GM12878 (cell line): ENCODE measurements around the gene PDZRN4. TPM values are rescaled to one million over a fixed set of nuclear protein-coding genes. Genes with fewer than 3 reads are reported as not detected.

Source experiments
- ATAC-seq: fragments of 200-7000 bp; cut with Tn5 transposase; 3 replicates; pipeline ENCODE4 v1.9.1; 2020; ENCODE audit warnings: mild to moderate bottlenecking, moderate library complexity
- BruUV-seq: library from RNA; stranded (reverse); fragments of 400-500 nt; replicated peaks from 2 replicates; lab custom pipeline; 2021; lab: Mats Ljungman, UMichigan
- CTCF ChIA-PET: fragments of 300-600 bp; sonication (Branson Sonifier 250); formaldehyde crosslinking; extraction: SDS; loops from one replicate; lab custom pipeline; 2021; ENCODE audit warnings: inconsistent platforms; lab: Yijun Ruan, JAX
- POLR2A ChIA-PET: fragments of 350-600 bp; formaldehyde crosslinking; extraction: SDS; loops from one replicate; lab custom pipeline; 2021; ENCODE audit warnings: inconsistent platforms; lab: Charles Lee
- RAD21 ChIA-PET: fragments of 300-600 bp; sonication (Branson Sonifier 250); formaldehyde crosslinking; loops from one replicate; lab custom pipeline; 2023; ENCODE audit warnings: antibody characterized with exemption; ENCODE audit not compliant: unreplicated experiment; lab: Charles Lee
- SMC1A ChIA-PET: fragments of 300-600 bp; sonication (Branson Sonifier 250); formaldehyde crosslinking; loops from one replicate; lab custom pipeline; 2023; ENCODE audit not compliant: unreplicated experiment, uncharacterized antibody; lab: Charles Lee
- DNase-seq: peaks from one replicate; pipeline ENCODE4 v3.0.0-alpha.2; 2011; ENCODE audit warnings: low read depth, low spot score
- FAIRE-seq: peaks from 3 replicates; lab custom pipeline; 2011; peaks lifted over from hg19 to GRCh38; lab: Jason Lieb, UNC
- H2AFZ ChIP-seq: 2 replicates; pipeline ENCODE4 v1.6.0; 2011; ENCODE audit warnings: low read depth, low read length, control low read depth; ENCODE audit not compliant: control insufficient read depth
- H3K27ac ChIP-seq: 2 replicates; pipeline ENCODE4 v1.5.1; 2011; ENCODE audit warnings: control low read depth; ENCODE audit not compliant: control insufficient read depth, insufficient read depth
- H3K27me3 ChIP-seq, 2 experiments: replicated peaks in 1 of 2; 2 replicates each; pipeline versions ENCODE4 v1.6.0 to v1.6.1; 2011; ENCODE audit warnings: low read length in 1 of 2; ENCODE audit not compliant: control insufficient read depth in 2 of 2, insufficient read depth in 2 of 2
- H3K36me3 ChIP-seq, 2 experiments: 2 replicates each; pipeline ENCODE4 v1.5.1; 2011; ENCODE audit warnings: low read length in 1 of 2; ENCODE audit not compliant: control insufficient read depth in 2 of 2, insufficient read depth in 2 of 2
- H3K4me1 ChIP-seq: 2 replicates; pipeline ENCODE4 v1.6.1; 2011; ENCODE audit warnings: mild to moderate bottlenecking, low read length, moderate library complexity, mixed read lengths; ENCODE audit not compliant: control insufficient read depth, insufficient read depth
- H3K4me2 ChIP-seq: 2 replicates; pipeline ENCODE4 v1.6.0; 2011; ENCODE audit warnings: control low read depth; ENCODE audit not compliant: control insufficient read depth, insufficient read depth
- H3K4me3 ChIP-seq: fragments of 200-600 bp; sonication (generic); 2 replicates; pipeline ENCODE4 v1.5.1; 2016
- H3K79me2 ChIP-seq: 2 replicates; pipeline ENCODE4 v1.6.0; 2011; ENCODE audit warnings: low read length; ENCODE audit not compliant: control insufficient read depth, insufficient read depth
- H3K9ac ChIP-seq: 2 replicates; pipeline ENCODE4 v1.8.0; 2011; ENCODE audit warnings: low read length, control low read depth, mixed read lengths; ENCODE audit not compliant: control insufficient read depth, insufficient read depth
- H3K9me3 ChIP-seq: replicated peaks from 3 replicates; pipeline ENCODE4 v1.5.1; 2011; ENCODE audit warnings: mild to moderate bottlenecking, low read length; ENCODE audit not compliant: control insufficient read depth, insufficient read depth
- H4K20me1 ChIP-seq: 2 replicates; pipeline ENCODE4 v1.6.0; 2011; ENCODE audit not compliant: control insufficient read depth, insufficient read depth
- ASH2L ChIP-seq: fragments of 300-600, 200-600 bp; sonication (generic); IDR thresholded peaks from 2 replicates; pipeline ENCODE4 v1.6.1; 2017; ENCODE audit warnings: low read depth, mild to moderate bottlenecking, borderline replicate concordance
- CBFB ChIP-seq: IDR thresholded peaks from 2 replicates; pipeline ENCODE4 v1.6.1; 2016; ENCODE audit warnings: antibody characterized with exemption, low read depth
- CREB1 ChIP-seq: IDR thresholded peaks from 2 replicates; pipeline ENCODE4 v1.6.1; 2012; ENCODE audit warnings: low read depth, mild to moderate bottlenecking, inconsistent platforms
- ESRRA ChIP-seq: IDR thresholded peaks from 2 replicates; pipeline ENCODE4 v1.6.1; 2012; ENCODE audit warnings: mild to moderate bottlenecking, low read length, improper control_type of control experiment
- ETV6 ChIP-seq, 2 experiments: fragments of 450-650 bp in 1 of 2; IDR thresholded peaks in 1 of 2; conservative IDR thresholded peaks in 1 of 2; 2 replicates each; pipeline ENCODE4 v1.6.1; 2014; ENCODE audit warnings: antibody characterized with exemption in 1 of 2, borderline replicate concordance in 1 of 2, low read depth in 1 of 2, mild to moderate bottlenecking in 1 of 2, moderate library complexity in 1 of 2
- MEF2B ChIP-seq: fragments of 450-650 bp; IDR thresholded peaks from 2 replicates; pipeline ENCODE4 v1.6.1; 2018; ENCODE audit warnings: mild to moderate bottlenecking, moderate library complexity; ENCODE audit not compliant: partially characterized antibody, poor library complexity, severe bottlenecking
- RAD51 ChIP-seq: fragments of 450-650 bp; IDR thresholded peaks from 2 replicates; pipeline ENCODE4 v1.6.1; 2016; ENCODE audit warnings: moderate library complexity, mild to moderate bottlenecking, inconsistent platforms
- RB1 ChIP-seq: fragments of 450-650 bp; formaldehyde crosslinking; IDR thresholded peaks from 2 replicates; pipeline ENCODE4 v1.6.1; 2017; ENCODE audit warnings: mild to moderate bottlenecking, borderline replicate concordance
- SMAD5 ChIP-seq: IDR thresholded peaks from 2 replicates; pipeline ENCODE4 v1.6.1; 2016; ENCODE audit warnings: antibody characterized with exemption, low read depth
- TCF12 ChIP-seq: IDR thresholded peaks from 2 replicates; pipeline ENCODE4 v1.6.1; 2011; ENCODE audit warnings: low read depth, mild to moderate bottlenecking, low read length
- ZBED1 ChIP-seq: IDR thresholded peaks from 2 replicates; pipeline ENCODE4 v1.6.1; 2016; ENCODE audit warnings: borderline replicate concordance
- ZBTB11 ChIP-seq: fragments of 450-650 bp; formaldehyde crosslinking; IDR thresholded peaks from 2 replicates; pipeline ENCODE4 v1.5.0; 2022; ENCODE audit warnings: mild to moderate bottlenecking, missing genetic modification characterization
- WGBS: methylation state at CpG from one replicate; pipeline ENCODE4 v1.1.6; 2016; ENCODE audit warnings: low lambda C conversion rate; ENCODE audit not compliant: insufficient replicate concordance, insufficient coverage; ENCODE audit errors: missing lambda C conversion rate; 5-methylcytosine and 5-hydroxymethylcytosine counted together
- in situ Hi-C: fragments of 300-500 bp; cut with MboI; formaldehyde crosslinking; loops from 9 replicates; pipeline ENCODE4 v1.14.3; 2018; ENCODE audit warnings: mixed read lengths
- intact Hi-C: fragments of 100-400 bp; cut with micrococcal nuclease; formaldehyde crosslinking; loops from one replicate; pipeline ENCODE4 v1.14.2; 2022; ENCODE audit not compliant: unreplicated experiment
- polyA plus RNA-seq, 11 experiments: library from polyadenylated mRNA; depleted of rRNA in 4 of 11; unstranded in 6 of 11; stranded (reverse) in 5 of 11; fragments of >200 nt; fragmentation: Nextera tagmentation in 4 of 11; fragmentation: Illumina TruSeq in 1 of 11; extraction: Ambion mirVana in 4 of 11; extraction: Trizol in 1 of 11; gene quantifications; 1 replicate in 1 of 11; 2 replicates in 10 of 11; pipeline versions ENCODE4 v1.2.1 to v1.2.3, GENCODE V29; 2011 to 2016; ENCODE audit warnings: inconsistent platforms in 2 of 11, missing spikeins in 2 of 11, low read depth in 1 of 11
- total RNA-seq, 4 experiments: library from RNA; depleted of rRNA in 3 of 4; stranded (reverse); fragments of >200 nt in 3 of 4; fragmentation: Illumina TruSeq in 1 of 4; extraction: Trizol in 1 of 4; gene quantifications; 2 replicates each; pipeline versions ENCODE4 v1.2.1 to v1.2.3, GENCODE V29; 2013 to 2021

Gene PDZRN4
- total and polyA plus RNA-seq, 10 of the 15 experiments (the other 5 are each of a cell fraction or from before 2014, with no cell fraction given): 0.03 TPM; not detected in 9

- CTCF ChIA-PET: interaction anchor here (1.5 kb wide), 1 partner anchor 23 kb away, joined by 3 read pairs; no protein-coding TSS in a partner anchor
- no peak overlapping the region for H3K27ac ChIP-seq
- SMC1A ChIA-PET: interaction anchor here (1.0 kb wide), 1 partner anchor 9 kb away, joined by 3 read pairs; no protein-coding TSS in a partner anchor
- no TSS peak for BruUV-seq
- H3K4me3 ChIP-seq: no peak overlapping the region
- H4K20me1 ChIP-seq: no peaks in the 10 kb centered on the region
- in situ Hi-C loops (no loop called here), intact Hi-C loops (no loop called here)
- FAIRE-seq (no peak), ATAC-seq (no peak), DNase-seq (no peak)
- no peaks in the 10 kb centered on the region for H3K4me1 ChIP-seq
- no peaks in the 10 kb centered on the region for H3K27me3 ChIP-seq
- TF ChIP-seq ASH2L: no peak
- no peak for TF ChIP-seq ZBTB11
- TF ChIP-seq ESRRA: no peak
- TF ChIP-seq SMAD5: no peak
- no peak for TF ChIP-seq CBFB
- no peak for TF ChIP-seq ETV6 (conservative IDR thresholded peaks at IDR 0.05 in 1 of 2, IDR thresholded peaks at IDR 0.05 in 1 of 2; ENCODE audit: borderline replicate concordance in 1 of 2, low read depth in 1 of 2)
- TF ChIP-seq ZBED1: no peak
- no peak for TF ChIP-seq MEF2B
- no peak for TF ChIP-seq RB1
- TF ChIP-seq RAD51: no peak
- TF ChIP-seq CREB1: no peak
- no peak for TF ChIP-seq TCF12
- no peaks in the 10 kb centered on the region for H3K79me2 ChIP-seq
- RAD21 ChIA-PET: no interaction called here
- POLR2A ChIA-PET: no interaction called here
- H3K9me3 ChIP-seq: no peaks in the 10 kb centered on the region
- no peak overlapping the region for H3K9ac ChIP-seq
- no peaks in the 10 kb centered on the region for H3K36me3 ChIP-seq
- H2AFZ ChIP-seq: no peak overlapping the region
- WGBS: 62% methylated on average over 2 of the region's 2 CpGs
- no peak overlapping the region for H3K4me2 ChIP-seq
Measured at GRCh38 chr12:41220931-41221330, 32.8 kb downstream of the PDZRN4 start.
